GM21723 (cell line): ENCODE results near the gene TMEM132C.

ENCODE experiments used
- ATAC-seq: cut with Tn5 transposase; IDR thresholded peaks from one replicate; pipeline ENCODE4 v1.9.1; 2021; ENCODE audit warnings: mild to moderate bottlenecking, moderate library complexity; ENCODE audit not compliant: unreplicated experiment

Gene TMEM132C

DNA sequence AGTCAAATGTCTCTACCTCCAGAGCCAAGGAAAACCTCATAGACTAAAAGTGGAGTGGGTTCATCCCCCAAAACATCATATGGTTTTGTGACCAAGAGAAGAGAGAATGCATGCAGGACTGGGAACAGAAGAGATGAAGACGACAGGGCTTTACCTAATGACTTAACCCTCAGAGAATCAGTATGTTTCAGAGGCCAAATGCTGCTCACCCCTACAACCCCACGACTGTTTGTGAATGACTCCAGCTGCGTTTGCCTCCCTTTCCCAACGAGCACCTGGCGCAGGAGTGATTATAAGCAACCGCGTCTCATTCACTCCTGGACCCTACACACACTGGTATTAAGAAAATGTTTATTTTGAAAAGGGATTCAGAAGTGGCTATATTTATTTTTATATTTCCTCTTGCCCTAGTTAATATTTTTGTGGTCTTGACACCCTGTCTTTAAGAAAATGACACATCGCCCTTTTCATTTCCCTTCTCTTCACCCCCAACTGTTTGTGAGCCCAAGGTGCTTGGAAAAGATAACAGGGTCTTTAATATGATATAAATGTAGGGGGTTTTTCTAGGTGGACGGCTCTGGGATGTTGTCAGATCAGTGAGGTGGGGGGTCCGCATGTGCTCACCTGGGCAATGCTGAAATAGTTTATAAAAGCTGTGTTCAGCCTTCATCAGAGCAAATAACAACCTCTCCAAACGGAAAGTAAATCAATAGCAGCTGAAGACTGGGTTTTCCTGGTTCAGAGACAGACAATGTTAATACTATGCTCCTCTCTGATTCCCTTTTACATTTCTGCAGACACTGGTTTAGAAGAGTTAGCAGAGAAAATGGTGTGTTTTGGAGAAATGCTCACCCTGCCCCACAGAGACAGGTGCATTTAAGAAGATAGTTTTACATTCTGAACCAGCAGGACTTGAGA lies 479.1 kb downstream of the TMEM132C start:
- ATAC-seq, result no peak

GRCh38 chr12:128747441-128747840 lies 480.5 kb downstream of the TMEM132C start:
- ATAC-seq, result no peak

- no peak for ATAC-seq
These were observed 485.4 kb downstream of the TMEM132C start for GRCh38 chr12:128752386-128752785.

DNA sequence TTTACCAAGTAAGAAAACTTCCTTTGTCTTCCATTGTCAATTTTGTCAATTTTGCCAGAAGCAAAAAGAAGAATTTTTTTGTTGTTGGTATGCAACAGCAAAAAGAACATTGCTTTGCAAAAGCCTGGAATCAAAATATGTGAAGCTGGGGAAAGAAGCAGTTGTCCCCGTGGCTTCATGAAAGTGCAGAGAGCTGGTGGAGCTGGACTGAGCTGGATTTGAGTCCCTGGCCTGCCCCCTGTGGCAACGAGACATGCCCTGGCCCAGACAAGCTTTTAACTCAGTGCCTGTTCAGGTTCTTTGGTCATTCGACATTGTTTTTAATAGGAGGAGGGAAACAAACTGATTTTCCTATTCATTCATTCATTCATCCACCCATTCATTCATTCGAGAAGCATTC lies 486.5 kb downstream of the TMEM132C start:
- no peak for ATAC-seq

GRCh38 chr12:128754275-128754674 lies 487.3 kb downstream of the TMEM132C start:
- ATAC-seq, result no peak

- no peak for ATAC-seq
These were observed 488.6 kb downstream of the TMEM132C start for GRCh38 chr12:128755566-128755965.
